ENCODE results near the gene MACROH2A2.

Gene MACROH2A2

DNA sequence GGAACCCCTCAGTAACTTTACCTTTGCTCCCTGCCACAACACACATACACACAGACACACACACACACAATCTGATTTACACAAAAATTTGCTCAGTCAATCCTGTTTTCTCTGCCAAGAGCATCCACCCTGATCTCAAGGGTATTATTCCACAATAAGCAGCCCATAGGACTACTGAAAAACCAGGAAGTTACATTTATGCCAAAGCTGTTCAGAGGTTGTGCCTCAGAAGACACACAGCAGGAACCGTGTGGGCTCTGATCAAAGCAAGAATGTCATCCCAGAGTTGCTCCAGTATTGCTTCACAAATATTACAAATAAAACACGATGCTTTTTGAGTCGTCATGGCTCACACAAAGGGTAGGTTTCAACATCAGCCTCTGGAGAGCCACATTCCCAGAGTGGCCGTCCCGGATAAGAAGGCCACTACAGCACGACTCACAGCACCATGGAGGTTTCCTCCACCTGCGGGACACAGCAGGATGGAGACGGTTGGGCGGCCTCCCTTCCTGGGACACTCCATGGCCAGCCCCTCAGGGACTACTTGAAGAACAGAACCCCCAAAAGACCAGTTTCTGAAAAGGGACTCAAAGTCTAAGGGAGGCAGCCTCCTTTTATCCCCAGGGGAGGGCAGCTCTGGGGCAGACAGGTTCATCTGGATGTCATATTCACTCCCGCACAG is 78.4 kb downstream of the MACROH2A2 start:
- no peak for DNase-seq (ENCODE audit: low read depth)

DNA sequence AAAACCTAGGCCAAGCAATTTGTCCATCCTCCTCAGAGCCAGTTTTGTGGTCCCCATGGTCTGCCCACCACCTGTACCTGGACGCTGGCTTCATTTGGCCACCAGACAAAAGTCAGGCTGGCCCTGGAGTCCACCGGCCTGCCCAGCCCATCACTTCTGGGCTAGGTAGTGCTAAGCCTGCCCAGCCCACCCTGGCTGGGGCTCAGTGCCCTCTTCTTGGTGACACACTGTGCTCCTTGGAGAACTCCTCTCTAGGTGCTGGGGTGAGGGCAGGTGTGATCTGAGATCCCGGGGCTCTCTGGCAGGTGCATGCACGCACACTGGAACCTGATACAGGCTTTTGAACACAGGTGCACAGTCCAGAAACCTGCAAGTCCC is 78.9 kb downstream of the MACROH2A2 start:
- DNase-seq (ENCODE audit: low read depth) = no peak

DNA sequence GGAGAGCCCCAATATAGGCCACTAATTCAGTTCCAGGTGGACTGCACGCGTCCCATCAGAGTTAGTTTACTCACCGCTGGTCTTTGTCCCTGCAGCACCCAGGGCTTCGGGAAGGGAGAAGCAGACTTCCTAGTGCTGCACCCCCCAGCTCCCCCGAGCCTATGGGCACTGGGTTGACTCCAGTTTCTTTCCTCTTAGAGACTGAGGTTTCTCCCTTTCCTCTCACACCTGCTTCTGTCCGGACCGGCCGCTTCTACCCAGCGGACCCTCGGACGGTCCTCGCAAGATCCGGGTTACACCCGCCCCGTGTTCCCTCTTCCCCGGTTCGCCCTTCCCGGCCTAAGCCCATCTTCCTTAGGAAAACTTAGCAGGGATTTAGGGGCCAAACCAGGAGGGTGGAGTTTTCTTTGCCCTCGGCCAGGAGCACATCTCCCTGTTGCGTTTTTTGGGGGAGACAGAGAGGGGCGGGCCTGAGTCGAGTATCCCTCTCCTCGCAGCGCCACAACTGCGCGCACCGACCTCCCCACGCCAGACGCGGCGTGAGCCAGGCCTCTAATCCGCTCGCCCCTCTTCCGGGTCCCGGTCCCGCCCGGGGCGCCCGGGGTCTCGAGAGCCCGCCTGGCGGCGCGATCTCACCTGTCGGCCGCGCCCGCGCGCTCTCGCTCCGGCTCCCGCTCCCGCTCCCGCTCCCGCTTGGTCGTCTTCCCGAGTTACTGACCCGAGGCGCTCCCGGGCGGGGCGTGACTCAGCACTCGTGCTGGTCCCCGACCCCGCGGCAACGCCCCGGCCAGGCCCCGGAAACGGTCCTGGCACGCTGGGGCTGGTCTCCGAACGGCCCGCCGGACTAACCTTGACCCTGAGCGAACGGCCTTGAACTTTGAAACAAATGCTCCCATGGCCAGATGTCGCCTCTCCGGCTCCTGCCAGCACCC is 79.7 kb downstream of the MACROH2A2 start, which contains the start of gene AIFM2:
Gene AIFM2 (minus strand): TSS at position 728 of the 932 bp plus-strand sequence. CDS start 8,741 bp downstream, outside the sequence.
- DNase-seq (ENCODE audit: low read depth) = no peak

DNA sequence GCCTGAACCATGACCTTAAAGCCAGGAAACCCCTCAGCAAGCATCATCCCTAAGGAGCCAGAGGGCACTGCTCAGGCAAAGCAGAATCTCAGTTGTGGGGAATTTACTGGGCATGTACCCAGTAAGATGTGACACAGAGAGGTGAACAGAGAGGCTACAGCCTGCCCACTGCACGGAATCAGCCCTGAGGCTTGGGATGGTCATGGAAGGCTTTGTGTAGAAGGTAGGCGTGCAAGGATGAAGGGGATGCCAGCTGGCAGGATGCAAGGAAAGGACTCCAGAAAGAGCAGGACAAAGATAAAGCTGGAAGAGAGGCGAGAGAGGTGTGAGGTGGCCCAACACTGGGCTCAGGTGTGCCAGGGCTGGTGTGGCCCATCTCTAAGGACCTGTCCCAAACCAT is 82.4 kb downstream of the MACROH2A2 start:
- no peak for DNase-seq (ENCODE audit: low read depth)

DNA sequence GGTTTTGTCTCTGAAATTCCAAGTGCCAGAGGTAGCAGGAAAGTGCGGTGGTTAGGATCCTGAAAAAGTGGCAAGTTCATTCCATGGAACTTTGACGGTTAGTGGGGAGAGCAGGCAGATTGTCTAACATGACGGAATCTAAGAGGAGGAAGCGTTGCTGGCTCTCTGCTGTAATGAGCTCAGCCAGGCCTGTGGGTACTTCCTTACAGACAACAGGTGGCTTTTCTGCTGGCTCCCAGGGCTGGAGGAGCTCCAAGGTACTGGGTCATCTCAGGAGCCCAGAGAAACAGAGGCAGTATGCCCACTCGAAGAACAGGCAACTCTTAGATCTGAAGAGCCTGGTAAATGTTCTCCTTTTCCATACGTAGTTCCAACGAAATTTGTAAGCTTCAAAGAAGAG is 83.0 kb downstream of the MACROH2A2 start:
- DNase-seq (ENCODE audit: low read depth) = no peak

DNA sequence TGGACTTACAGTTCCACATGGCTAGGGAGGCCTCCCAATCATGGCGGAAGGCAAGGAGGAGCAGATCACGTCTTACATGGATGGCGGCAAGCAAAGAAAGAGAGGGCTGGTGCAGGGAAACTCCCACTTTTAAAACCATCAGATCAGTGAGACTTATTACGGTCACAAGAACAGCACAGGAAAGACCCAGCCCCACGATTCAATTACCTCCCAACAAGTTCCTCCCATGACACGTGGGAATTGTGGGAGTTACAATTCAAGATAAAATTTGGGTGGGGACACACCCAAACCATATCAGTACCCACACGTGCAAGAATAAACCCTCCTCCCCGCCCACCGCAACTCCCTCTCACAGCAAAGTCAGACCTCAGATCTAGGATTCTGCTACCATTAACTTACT is 84.5 kb downstream of the MACROH2A2 start:
- DNase-seq (ENCODE audit: low read depth) = no peak

DNA sequence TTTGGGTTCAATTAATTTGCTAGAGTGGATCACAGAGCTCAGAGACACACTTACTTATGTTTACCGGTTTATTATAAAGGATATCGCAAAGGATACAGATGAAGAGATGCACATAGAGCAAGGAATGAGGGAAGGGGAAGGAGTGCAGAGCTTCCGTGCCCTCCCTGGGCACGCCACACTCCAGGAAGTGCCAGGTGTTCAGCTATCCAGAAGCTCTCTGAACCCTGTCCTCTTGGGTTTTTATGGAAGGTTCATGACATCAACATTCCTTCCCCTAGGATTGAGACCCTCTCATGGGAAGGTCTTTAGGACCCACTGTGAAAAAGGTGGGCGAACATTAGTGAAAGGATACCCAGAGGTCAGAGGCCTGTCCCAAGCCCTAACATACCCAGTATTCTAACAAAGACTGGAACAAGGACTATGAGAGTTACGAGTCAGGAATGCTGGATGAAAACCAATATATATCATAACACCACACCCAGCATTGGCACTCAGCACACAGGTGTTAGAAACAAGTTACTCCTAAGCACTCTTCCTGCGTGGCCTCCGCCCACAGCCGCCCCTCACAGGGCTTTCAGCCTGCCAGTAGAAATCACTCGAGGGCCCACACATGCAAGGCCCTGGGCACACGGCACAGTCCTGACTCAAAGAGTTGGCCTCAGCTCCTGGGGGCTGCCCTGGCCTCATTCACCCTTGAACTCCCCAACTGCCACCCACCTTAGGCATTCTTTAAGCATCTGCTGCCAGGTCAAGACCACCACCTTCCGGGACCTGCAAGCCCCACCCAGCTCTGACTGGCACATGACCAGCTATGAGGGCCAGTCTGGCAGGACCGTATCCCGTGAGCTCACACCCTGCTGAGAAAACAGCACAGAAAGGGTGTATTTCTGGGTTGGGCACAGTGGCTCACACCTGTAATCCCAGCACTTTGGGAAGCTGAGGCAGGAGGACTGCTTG is 85.6 kb downstream of the MACROH2A2 start:
- DNase-seq (ENCODE audit: low read depth) = no peak

DNA sequence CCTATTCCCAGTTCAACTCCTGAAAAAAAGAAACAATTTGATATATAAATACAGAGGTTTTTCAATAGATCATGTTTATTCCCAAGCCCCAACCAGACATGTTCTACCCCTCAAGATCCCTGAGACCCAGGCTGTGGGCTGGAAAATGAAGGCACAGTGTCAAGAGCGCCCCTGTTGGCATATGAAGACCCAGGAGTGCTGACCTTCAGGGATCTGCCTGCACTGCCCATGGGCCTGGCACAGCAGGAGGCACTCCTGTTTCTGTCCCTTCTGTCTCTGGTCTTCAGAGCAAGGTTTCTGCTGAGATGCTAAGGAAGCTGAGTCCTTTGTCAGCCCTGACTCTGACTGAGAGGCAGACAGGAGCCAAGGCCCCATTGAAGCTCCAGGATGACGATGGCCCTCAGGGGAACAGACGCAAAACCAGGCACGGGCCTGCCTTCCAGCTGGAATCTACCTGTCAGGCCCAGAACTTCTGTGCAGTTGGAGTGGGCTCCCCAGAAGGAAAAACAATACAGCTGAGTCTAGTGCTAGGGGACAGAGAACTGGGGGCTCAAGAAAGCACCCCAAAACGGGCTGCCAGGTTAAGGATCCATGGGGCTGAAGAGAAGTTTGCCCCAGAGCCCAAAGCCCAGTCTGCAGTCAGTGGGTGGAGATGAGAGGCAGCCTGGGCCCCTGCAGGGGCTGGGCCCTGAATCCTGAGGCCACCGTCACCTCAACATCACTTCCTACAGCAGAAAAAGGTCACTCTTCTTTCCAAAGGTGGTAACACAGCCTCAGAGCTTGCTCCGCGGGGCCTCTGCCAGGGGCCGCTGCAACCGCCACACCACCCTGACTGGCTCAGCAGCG is 86.7 kb downstream of the MACROH2A2 start:
- no peak for DNase-seq (ENCODE audit: low read depth)

DNA sequence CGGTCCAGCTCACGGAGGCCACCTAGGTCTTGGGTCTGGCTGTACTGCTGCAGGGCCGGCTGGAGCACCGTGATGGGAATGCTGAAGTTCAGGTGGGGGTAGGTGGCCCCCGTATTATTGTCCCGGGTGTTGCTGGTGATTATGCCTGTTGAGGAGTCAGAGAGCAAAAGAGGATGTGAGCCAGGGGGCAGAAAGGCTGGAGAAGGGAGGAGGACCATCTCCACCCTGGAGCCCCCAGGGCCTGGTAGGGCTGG is 87.3 kb downstream of the MACROH2A2 start:
- no peak for DNase-seq (ENCODE audit: low read depth)

DNA sequence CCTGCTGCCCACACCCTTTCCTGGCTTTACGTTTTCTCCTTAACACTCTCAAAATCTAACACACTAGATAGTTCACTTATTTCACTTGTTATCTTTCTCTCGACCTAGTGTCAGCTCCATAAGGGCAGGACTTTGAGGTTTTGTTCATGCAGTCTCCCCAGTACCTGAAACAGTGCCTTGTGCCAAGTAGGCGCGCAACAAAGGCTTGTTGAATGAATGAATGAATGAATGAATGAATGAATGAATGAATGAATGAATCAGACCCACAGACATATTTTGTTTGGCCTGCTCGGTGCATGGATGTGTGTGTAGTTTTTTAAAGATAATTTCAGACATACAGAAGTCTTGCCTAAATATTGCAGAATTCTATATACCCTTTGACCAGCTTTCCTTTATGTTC is 87.7 kb downstream of the MACROH2A2 start:
- DNase-seq (ENCODE audit: low read depth) = no peak

DNA sequence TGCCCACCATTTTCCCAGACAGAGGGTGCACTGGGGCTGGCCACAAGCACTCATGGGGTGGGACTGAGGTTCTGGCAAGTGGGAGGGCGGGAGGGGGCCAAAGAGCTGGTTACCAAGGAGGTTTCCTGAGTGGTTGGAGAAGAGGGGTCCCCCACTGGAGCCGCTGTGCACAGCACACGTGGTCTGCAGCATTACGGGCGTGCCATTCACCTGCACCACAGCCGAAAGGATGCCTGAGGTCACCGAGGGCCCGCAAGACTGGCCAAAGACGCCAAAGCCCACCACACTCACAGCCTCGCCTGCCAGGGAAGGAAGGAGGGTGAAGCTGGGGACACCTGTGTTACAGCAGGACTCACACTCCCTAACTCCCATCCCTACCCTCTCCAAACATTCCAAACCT is 89.9 kb downstream of the MACROH2A2 start:
- no peak for DNase-seq (ENCODE audit: low read depth)

DNA sequence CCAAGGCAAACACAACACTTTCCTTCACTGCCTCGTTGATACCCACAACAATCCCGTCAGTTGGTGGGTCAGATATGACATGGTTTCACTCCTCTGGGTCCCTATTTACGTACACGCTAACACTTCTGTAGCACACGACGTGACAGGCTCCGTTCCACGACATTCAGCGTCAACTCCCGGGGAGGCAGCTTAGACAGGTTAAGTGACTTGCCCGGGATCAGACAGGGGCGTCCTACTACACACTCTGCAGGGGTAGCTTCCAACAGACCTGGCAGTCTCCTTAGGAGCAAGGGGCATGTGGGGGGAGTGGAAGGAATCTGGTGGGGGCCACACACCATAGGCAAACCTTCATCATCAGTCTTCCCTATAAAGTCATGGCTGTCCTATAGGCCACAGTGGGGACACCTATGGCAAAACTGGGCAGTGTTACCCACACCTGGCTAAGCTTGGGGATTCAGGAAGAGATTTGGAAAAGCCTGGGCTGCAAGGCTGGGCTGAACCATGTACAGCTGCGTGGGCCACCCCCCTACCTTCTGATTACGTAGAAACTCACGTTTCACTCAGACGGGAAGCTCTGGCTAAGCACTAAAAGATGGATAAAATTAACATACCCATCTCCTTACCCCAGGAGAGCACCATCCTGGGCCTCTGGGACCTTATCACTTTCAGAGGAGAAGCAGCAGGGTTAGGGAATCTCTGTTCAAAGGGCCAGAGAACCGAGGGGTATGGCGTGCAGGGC is 91.9 kb downstream of the MACROH2A2 start:
- no peak for DNase-seq (ENCODE audit: low read depth)

DNA sequence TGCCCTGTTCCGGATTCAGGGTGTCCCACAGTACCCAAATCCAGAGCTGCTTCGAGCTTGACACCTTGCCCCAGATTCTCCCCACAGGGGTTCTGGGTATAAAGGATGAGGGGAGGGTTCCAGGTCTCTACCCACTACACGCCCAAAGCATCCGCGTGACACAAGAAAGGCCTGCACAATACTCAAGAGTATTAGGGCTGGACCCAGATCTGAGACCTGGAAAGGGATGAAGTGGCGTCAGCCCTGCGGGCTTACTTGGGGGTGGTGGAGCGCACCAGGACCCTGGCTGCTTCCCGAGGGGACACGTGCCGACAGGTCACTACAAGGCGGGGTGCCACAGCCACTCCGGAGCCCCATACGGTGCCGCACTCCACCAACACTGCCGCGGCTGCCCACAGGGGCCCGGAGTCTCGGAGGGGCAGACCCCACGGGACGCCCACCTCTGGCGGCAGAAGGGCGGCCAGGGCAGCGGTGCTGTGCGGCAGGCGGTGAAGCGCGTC is 92.6 kb downstream of the MACROH2A2 start:
- no peak for DNase-seq (ENCODE audit: low read depth)

DNA sequence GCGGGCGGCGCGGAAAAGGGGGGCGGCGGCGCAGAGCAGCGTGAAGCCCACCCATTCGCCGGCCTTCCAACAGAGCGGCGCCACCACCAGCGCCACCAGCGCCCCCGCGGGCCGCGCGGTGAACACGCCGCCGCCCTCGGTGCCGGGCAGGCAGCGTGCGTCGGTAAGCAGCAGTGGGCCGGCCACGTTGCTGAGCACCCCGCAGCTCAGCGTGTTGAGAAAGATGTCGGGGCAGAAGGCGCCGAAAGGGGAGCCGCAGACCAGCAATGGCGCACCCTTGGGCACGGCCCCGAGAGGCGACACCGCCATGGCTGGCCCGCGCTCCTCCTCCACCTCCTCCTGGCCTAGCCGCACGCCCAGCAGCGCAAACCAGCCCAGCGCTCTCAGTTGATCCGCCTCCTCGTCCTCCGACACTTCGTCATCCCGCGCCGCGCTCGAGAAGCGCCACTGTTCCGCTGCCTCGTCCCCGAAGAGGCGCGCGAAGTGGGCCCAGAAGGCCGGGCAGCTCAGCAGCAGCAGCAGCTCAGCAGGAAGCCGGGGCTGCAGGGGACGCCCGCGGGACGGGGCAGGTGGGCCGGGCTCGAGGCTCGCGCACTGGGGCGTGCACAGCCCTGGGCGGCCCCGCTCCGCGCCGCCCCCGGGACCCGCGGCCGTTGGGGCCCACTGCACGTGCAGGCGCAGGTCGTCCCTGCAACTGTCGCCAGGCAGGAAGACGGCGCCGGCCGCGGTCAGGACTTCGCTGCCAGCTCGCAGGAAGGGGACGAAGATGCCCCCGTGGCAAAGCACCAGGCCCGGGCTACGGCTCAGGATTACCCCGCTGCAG is 93.2 kb downstream of the MACROH2A2 start:
- peak; percentile 46 for DNase-seq (ENCODE audit: low read depth)

DNA sequence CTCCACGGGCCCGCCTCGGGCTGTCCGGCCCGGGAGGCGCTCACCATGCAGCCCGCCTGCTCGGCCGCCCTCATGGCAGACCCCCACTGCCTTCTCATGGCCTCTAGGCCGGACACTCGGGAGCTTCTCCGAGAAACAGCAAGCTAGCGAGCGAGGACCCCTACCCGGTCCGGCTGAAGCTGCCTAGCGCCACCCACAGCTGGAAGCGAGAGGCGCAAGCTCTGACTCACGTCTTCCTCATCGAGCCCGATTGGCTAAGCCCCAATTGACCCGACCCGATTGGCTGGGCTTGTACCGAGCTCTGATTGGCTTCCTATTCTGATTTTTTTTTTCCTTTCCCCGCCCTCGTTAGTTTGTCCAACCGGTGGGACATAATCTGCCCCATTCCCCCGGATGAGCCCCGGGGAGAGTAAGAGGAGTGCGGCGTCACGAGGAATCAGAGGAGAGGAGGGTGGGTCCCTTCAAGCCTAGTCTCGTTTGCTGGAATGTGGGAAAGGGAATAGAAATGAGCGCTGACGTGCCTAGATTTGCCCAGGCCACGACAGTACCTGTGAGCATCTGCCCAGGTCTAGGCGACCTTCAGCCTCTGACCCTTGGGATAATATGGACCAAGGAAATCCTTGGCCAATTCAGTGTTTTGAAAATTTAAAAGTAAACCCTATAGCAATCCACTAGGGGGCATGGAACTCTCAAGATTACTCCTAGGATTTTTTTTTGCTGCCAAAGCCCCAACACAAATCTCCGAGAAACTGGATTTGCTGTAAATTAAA is 94.0 kb downstream of the MACROH2A2 start, which contains the start of gene TYSND1:
Gene TYSND1 (minus strand): TSS at position 212 of the 770 bp plus-strand sequence. CDS start 114 bp downstream, at position 98.
- peak; percentile 86 for DNase-seq (ENCODE audit: low read depth)

DNA sequence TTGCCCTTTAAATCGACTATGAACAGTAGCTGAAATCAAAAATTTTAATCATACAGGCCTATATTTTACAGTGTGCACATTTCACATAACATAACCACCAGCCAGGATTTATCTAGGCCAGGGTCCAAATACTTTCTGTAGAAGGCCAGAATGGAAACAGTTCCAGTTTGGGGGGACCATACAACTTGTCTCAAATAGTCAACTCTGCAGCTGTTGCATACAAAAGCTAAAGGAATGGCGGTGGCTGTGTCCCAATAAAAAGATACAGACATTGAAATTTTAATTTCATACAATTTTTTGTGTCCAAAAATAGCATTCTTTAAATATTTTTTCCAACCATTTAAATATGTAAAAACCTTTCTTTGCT is 94.6 kb downstream of the MACROH2A2 start:
- DNase-seq (ENCODE audit: low read depth) = no peak

DNA sequence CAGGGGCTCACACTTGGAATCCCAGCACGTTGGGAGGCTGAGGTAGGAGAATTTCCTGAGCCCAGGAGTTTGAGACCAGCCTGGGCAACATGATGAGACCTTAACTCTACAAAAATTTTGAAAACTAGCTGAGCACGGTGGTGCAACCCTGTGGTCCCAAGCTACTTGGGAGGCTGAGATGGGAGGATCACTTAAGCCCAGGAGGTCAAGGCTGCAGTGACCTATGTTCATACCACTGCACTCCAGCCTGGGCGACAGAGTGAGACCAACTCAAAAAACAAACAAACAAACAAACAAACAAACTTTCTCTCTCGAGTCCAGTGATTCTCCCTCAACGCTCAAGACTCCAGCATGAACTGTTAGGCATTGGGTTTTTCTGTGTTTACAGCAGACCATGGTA is 95.9 kb downstream of the MACROH2A2 start:
- DNase-seq (ENCODE audit: low read depth) = no peak

DNA sequence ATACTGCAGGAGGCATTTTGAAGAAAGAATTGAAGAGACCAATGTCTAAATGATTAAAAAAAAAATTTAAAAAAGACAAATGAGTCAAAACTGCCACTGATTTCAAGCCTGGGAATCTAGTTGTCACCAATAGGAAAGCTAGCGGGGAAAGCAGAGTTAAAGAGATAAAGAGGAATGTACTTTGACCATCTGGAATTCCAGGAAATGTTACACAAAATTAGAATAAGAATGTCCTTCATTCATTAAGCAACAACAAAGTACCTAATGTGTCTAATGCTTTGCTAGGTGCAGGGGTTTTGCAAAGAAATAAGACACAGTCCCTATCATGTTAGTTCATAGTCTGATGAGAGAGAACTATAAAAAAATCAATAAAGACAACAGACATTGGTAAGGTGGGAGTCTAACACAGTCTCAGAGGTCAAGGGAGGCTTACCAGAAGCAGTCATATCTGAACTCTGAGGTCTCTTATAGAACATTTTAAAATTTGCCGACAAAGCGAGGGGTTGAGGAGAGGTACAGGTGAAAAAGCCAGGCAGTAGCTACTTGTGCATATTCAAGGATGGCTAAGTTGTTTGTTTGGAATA is 102.7 kb downstream of the MACROH2A2 start:
- no peak for DNase-seq (ENCODE audit: low read depth)

All from stimulated activated CD8-positive, alpha-beta memory T cell treated with anti-CD3 and anti-CD28 coated beads, Interleukin-12 subunit alpha, Interleukin-12 subunit beta, amount 100 ng/mL, for 1 hour (primary cell).